ENCODE results near the gene TM2D3. TPM values are rescaled to one million over a fixed set of nuclear protein-coding genes. Genes with fewer than 3 reads are reported as not detected.

Gene TM2D3
- total RNA-seq, 1 experiment from 2014 or later = 35.2 TPM

DNA sequence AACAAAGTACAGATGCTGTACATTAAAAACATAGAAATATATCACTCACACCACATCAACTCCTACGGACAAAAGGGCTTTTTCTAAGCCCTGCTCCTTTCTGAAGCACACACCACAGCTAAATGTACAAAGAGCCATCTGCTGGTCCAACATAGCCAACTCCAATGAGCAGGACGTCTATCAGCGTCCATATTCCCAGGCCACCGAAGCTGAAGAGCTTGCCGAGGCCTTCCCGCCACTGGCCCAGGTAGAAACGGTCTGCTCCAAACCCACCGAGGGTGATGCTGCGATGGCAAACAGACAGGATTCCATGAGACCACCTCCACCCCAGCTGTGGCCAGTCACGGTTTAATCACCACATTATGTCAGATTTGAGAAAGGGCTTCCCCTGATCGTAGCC, 9.8 kb downstream of the TM2D3 start:
- Histone ChIP-seq H2AFZ (ENCODE audit: low read depth, low read length, poor library complexity, severe bottlenecking) (no peak overlapping the region), H3K79me2 (ENCODE audit: insufficient read depth, low read length) (peaks cover 21% of the 10 kb centered on the region), H3K9me2 (ENCODE audit: insufficient read depth) (no peaks in the 10 kb centered on the region), H3K9me3 (ENCODE audit: control insufficient read depth in 1 of 2, insufficient read depth in 1 of 2, low read depth in 1 of 2, low read length in 2 of 2) (no peaks in the 10 kb centered on the region), H4K20me1 (ENCODE audit: insufficient read depth) (peaks cover 8% of the 10 kb centered on the region; the same call in 1 of the 2 replicates), H3K27me3 (ENCODE audit: insufficient read depth, low read length) (no peaks in the 10 kb centered on the region), H3K4me1 (ENCODE audit: control insufficient read depth in 1 of 2, insufficient read depth in 2 of 2, low read length in 2 of 2) (peaks cover 0 to 7% of the 10 kb centered on the region in 2 experiments; a peak in 2 of 4 replicates), H3K4me2 (ENCODE audit: low read length) (no peak overlapping the region), H3K36me3 (ENCODE audit: control insufficient read depth in 1 of 2, insufficient read depth in 2 of 2, low read length in 2 of 2) (peaks cover 38 to 41% of the 10 kb centered on the region in 2 experiments; a peak in 3 of 4 replicates), H3K4me3 (replicated peaks in 1 of 2; ENCODE audit: low read depth in 1 of 2, low read length in 2 of 2) (no peak overlapping the region), H3K27ac (ENCODE audit: low read depth, low read length) (no peak overlapping the region), H3K9ac (ENCODE audit: low read length) (no peak overlapping the region)
- POLR2A ChIA-PET = no interaction called here
- intact Hi-C loops (cut with micrococcal nuclease) = loop anchor here (5.0 kb wide), 2 partner anchors 140 to 155 kb away; partner anchors contain the start of gene PCSK6
- ATAC-seq (no peak), DNase-seq (ENCODE audit: low read depth, low spot score) (no peak)
- no TSS peak for BruUV-seq (replicated peaks)
- CTCF ChIA-PET = interaction anchor here (1.1 to 1.8 kb wide), 4 partner anchors 309 to 354 kb away, joined by 3 to 20 read pairs (median 10); no protein-coding TSS in a partner anchor
- RAD21 ChIA-PET (ENCODE audit: low non-redundant PET in 1 of 2, low total read pairs in 2 of 2, uncharacterized antibody in 2 of 2, unreplicated experiment in 2 of 2) = no interaction called here
- TF ChIP-seq POLR2A (IDR thresholded peaks at IDR 0.05; ENCODE audit: borderline replicate concordance, extremely low read depth, insufficient read depth, insufficient read length) (no peak), CBX3 (IDR thresholded peaks at IDR 0.05; ENCODE audit: low read depth) (no peak), YY1 (IDR thresholded peaks at IDR 0.05; ENCODE audit: extremely low read depth, insufficient replicate concordance, low read depth, low read length) (no peak), SRF (IDR thresholded peaks at IDR 0.05; ENCODE audit: low read depth) (no peak), EGR1 (IDR thresholded peaks at IDR 0.05; ENCODE audit: low read depth) (no peak), JUND (IDR thresholded peaks at IDR 0.05) (no peak), CEBPB (IDR thresholded peaks at IDR 0.05; ENCODE audit: low read depth) (no peak), EZH2phosphoT487 (IDR thresholded peaks at IDR 0.05; ENCODE audit: borderline replicate concordance) (no peak), FOSL1 (IDR thresholded peaks at IDR 0.05; ENCODE audit: low read depth) (no peak), ZFX (IDR thresholded peaks at IDR 0.05) (no peak), TCF7L2 (IDR thresholded peaks at IDR 0.05; ENCODE audit: borderline replicate concordance, extremely low read depth, insufficient read depth, insufficient read length) (no peak), SP1 (IDR thresholded peaks at IDR 0.05; ENCODE audit: low read depth) (no peak), RAD21 (IDR thresholded peaks at IDR 0.05; ENCODE audit: low read depth) (no peak)
- TF ChIP-seq, protein P1, sequence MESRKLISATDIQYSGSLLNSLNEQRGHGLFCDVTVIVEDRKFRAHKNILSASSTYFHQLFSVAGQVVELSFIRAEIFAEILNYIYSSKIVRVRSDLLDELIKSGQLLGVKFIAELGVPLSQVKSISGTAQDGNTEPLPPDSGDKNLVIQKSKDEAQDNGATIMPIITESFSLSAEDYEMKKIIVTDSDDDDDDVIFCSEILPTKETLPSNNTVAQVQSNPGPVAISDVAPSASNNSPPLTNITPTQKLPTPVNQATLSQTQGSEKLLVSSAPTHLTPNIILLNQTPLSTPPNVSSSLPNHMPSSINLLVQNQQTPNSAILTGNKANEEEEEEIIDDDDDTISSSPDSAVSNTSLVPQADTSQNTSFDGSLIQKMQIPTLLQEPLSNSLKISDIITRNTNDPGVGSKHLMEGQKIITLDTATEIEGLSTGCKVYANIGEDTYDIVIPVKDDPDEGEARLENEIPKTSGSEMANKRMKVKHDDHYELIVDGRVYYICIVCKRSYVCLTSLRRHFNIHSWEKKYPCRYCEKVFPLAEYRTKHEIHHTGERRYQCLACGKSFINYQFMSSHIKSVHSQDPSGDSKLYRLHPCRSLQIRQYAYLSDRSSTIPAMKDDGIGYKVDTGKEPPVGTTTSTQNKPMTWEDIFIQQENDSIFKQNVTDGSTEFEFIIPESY (IDR thresholded peaks at IDR 0.05; ENCODE audit: extremely low read depth, insufficient replicate concordance, low read length) = no peak
- TF ChIP-seq, protein P2, sequence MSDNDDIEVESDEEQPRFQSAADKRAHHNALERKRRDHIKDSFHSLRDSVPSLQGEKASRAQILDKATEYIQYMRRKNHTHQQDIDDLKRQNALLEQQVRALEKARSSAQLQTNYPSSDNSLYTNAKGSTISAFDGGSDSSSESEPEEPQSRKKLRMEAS (IDR thresholded peaks at IDR 0.05) = no peak
- TF ChIP-seq, protein P3, sequence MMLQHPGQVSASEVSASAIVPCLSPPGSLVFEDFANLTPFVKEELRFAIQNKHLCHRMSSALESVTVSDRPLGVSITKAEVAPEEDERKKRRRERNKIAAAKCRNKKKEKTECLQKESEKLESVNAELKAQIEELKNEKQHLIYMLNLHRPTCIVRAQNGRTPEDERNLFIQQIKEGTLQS (IDR thresholded peaks at IDR 0.05) = no peak

All from HCT116 (cell line).